OCI-LY3 (cell line): ENCODE measurements around the gene PLCH2.

Source experiments
- EZH2phosphoT487 ChIP-seq: fragments of 200-600 bp; shearing (Covaris generic); IDR thresholded peaks from 2 replicates; pipeline ENCODE4 v1.6.1; 2018; ENCODE audit warnings: antibody characterized with exemption, mixed run types, low read depth
- TF ChIP-seq, protein P1 (sequence below): fragments of 200-600, 300-600 bp; sonication (generic); IDR thresholded peaks from 2 replicates; pipeline ENCODE4 v1.5.1; 2014; ENCODE audit warnings: antibody characterized with exemption, low read length, low read depth

DNA sequence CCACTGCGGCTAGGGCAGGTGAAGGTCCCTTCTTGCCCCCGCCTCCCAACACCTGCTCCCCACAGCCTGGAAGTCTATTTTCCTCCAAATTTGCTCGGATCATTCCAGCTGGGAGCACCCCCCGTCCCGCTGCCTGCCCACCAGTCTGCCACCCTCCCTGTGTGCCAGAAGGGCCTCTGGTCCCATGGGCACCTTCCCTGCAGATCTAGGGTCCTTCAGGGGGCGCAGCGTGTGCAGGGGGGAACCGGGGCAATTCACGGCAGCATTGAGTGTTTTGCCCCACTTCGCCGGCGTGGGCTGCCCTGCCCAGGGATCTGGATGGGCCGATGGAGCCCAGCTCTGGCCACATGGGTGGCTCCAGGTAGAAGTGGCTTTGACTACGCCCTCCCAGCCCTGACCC is 37.4 kb upstream of the PLCH2 start:
- TF ChIP-seq, protein P1, sequence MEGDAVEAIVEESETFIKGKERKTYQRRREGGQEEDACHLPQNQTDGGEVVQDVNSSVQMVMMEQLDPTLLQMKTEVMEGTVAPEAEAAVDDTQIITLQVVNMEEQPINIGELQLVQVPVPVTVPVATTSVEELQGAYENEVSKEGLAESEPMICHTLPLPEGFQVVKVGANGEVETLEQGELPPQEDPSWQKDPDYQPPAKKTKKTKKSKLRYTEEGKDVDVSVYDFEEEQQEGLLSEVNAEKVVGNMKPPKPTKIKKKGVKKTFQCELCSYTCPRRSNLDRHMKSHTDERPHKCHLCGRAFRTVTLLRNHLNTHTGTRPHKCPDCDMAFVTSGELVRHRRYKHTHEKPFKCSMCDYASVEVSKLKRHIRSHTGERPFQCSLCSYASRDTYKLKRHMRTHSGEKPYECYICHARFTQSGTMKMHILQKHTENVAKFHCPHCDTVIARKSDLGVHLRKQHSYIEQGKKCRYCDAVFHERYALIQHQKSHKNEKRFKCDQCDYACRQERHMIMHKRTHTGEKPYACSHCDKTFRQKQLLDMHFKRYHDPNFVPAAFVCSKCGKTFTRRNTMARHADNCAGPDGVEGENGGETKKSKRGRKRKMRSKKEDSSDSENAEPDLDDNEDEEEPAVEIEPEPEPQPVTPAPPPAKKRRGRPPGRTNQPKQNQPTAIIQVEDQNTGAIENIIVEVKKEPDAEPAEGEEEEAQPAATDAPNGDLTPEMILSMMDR, result no peak
- no peak for TF ChIP-seq EZH2phosphoT487
